Keratinocyte (primary cell): ENCODE results near the gene DDX50. TPM values are rescaled to one million over a fixed set of nuclear protein-coding genes. Genes with fewer than 3 reads are reported as not detected.
"Not testable (repeated sequence)": the region's sequence is repeated elsewhere in the genome, so short reads cannot be mapped to it uniquely, and the experiment has no call there.

Experiments
- DNase-seq: peaks from one replicate; pipeline ENCODE4 v3.0.0-alpha.2; 2011; ENCODE audit warnings: low read depth, missing footprints, low spot score
- FAIRE-seq: peaks from 2 replicates; lab custom pipeline; 2011; peaks lifted over from hg19 to GRCh38; lab: Jason Lieb, UNC
- H2AFZ ChIP-seq: 2 replicates; pipeline ENCODE4 v1.6.0; 2012; ENCODE audit warnings: low read length, control low read depth, inconsistent platforms; ENCODE audit not compliant: control insufficient read depth
- H3K27ac ChIP-seq: 2 replicates; pipeline ENCODE4 v1.5.1; 2011; ENCODE audit warnings: low read length; ENCODE audit not compliant: control insufficient read depth, insufficient read depth
- H3K27me3 ChIP-seq: 3 replicates; pipeline ENCODE4 v1.6.0; 2011; ENCODE audit warnings: low read length; ENCODE audit not compliant: control insufficient read depth, insufficient read depth; ENCODE audit errors: extremely low read depth
- H3K36me3 ChIP-seq, 2 experiments: 2 replicates in 1 of 2; 3 replicates in 1 of 2; pipeline ENCODE4 v1.5.1; 2011; ENCODE audit warnings: low read length in 2 of 2, mild to moderate bottlenecking in 1 of 2; ENCODE audit not compliant: control insufficient read depth in 2 of 2, insufficient read depth in 2 of 2; ENCODE audit errors: extremely low read depth in 1 of 2
- H3K4me1 ChIP-seq: 3 replicates; pipeline ENCODE4 v1.5.1; 2011; ENCODE audit warnings: low read length; ENCODE audit not compliant: control insufficient read depth, insufficient read depth; ENCODE audit errors: extremely low read depth
- H3K4me2 ChIP-seq: 3 replicates; pipeline ENCODE4 v1.6.0; 2011; ENCODE audit warnings: low read depth, low read length; ENCODE audit not compliant: control insufficient read depth, insufficient read depth; ENCODE audit errors: extremely low read depth
- H3K4me3 ChIP-seq, 3 experiments: fragments of 200-600 bp in 1 of 3; sonication (generic) in 1 of 3; 2 replicates in 2 of 3; 3 replicates in 1 of 3; pipeline ENCODE4 v1.5.1; 2011 to 2016; ENCODE audit warnings: low read length in 3 of 3, mild to moderate bottlenecking in 3 of 3, control low read depth in 2 of 3, inconsistent platforms in 1 of 3, low read depth in 1 of 3, mixed read lengths in 1 of 3, mixed run types in 1 of 3, moderate library complexity in 1 of 3; ENCODE audit not compliant: control insufficient read depth in 2 of 3, insufficient read depth in 2 of 3; ENCODE audit errors: extremely low read depth in 1 of 3
- H3K79me2 ChIP-seq: 2 replicates; pipeline ENCODE4 v1.6.0; 2012; ENCODE audit warnings: low read length; ENCODE audit not compliant: control insufficient read depth, insufficient read depth
- H3K9ac ChIP-seq: 3 replicates; pipeline ENCODE4 v1.6.0; 2011; ENCODE audit warnings: low read length; ENCODE audit not compliant: control insufficient read depth, insufficient read depth; ENCODE audit errors: extremely low read depth
- H3K9me1 ChIP-seq: 3 replicates; pipeline ENCODE4 v1.6.0; 2011; ENCODE audit warnings: low read length; ENCODE audit not compliant: control insufficient read depth, insufficient read depth; ENCODE audit errors: extremely low read depth
- H3K9me3 ChIP-seq: 2 replicates; pipeline ENCODE4 v1.5.1; 2012; ENCODE audit warnings: low read depth, low read length; ENCODE audit not compliant: control insufficient read depth
- H4K20me1 ChIP-seq: 3 replicates; pipeline ENCODE4 v1.6.0; 2011; ENCODE audit warnings: low read length; ENCODE audit not compliant: control insufficient read depth, insufficient read depth; ENCODE audit errors: extremely low read depth
- EZH2 ChIP-seq: IDR thresholded peaks from one replicate; pipeline ENCODE4 v1.6.1; 2012; ENCODE audit warnings: inconsistent platforms, mild to moderate bottlenecking, low read length, moderate library complexity
- dilution Hi-C: fragments of 300-500 bp; cut with MboI; formaldehyde crosslinking; loops from one replicate; pipeline ENCODE4 v1.7.0; 2020; ENCODE audit warnings: low sequenced_read_pairs; ENCODE audit not compliant: extremely low pct_ligation_motif_present
- polyA plus RNA-seq, 5 experiments: library from polyadenylated mRNA; depleted of rRNA in 3 of 5; stranded (reverse) in 3 of 5; stranded (forward) in 1 of 5; unstranded in 1 of 5; fragments of >200 nt; gene quantifications; 1 replicate in 1 of 5; 2 replicates in 3 of 5; 3 replicates in 1 of 5; pipeline versions ENCODE4 v1.2.1 to v1.2.3, GENCODE V29; 2011 to 2012; ENCODE audit warnings: missing spikeins in 2 of 5, low read depth in 1 of 5, low replicate concordance in 1 of 5
- TF ChIP-seq, protein P1 (sequence below), 3 experiments: IDR thresholded peaks in 1 of 3; conservative IDR thresholded peaks in 1 of 3; optimal IDR thresholded peaks in 1 of 3; 2 replicates in 2 of 3; 3 replicates in 1 of 3; pipeline versions ENCODE3 to v1.5.1; 2011; ENCODE audit warnings: low read length in 3 of 3, mild to moderate bottlenecking in 3 of 3, moderate library complexity in 2 of 3, control low read depth in 1 of 3, inconsistent platforms in 1 of 3; ENCODE audit not compliant: insufficient read depth in 2 of 3; ENCODE audit errors: extremely low read depth in 1 of 3

The DDX50 gene
- polyA plus RNA-seq, 1 donor (not counting 4 experiments of a cell fraction or from before 2014, with no cell fraction given): 40.6 TPM

DNA sequence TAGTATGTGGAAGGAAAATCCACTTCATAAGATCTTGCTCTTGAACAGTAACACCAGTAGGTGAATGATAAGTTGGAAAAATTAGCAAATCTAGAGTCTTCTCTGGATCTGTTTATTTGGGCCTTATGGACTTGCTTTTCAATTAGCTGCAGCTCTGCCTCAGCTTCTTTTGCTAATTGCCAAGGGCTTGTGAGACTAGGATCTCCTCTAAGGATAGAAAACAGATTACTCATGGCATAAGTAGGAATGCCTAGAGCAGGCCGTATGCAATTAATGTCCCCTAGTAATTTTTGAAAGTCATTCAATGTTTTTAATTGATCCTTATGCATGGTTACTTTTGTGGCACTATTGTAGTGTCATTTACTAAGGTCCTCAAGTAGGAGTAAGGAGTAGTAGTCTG, 36.5 kb upstream of the DDX50 start:
- Histone ChIP-seq H3K4me3 (no peak overlapping the region), H2AFZ (no peak overlapping the region), H3K9me3 (peaks cover 4% of the 10 kb centered on the region), H3K4me1 (no peaks in the 10 kb centered on the region), H4K20me1 (no peaks in the 10 kb centered on the region), H3K79me2 (no peaks in the 10 kb centered on the region), H3K9ac (no peak overlapping the region), H3K36me3 (no peaks in the 10 kb centered on the region), H3K27me3 (no peaks in the 10 kb centered on the region), H3K4me2 (no peak overlapping the region), H3K27ac (no peak overlapping the region), H3K9me1 (no peaks in the 10 kb centered on the region)
- TF ChIP-seq, protein P1, sequence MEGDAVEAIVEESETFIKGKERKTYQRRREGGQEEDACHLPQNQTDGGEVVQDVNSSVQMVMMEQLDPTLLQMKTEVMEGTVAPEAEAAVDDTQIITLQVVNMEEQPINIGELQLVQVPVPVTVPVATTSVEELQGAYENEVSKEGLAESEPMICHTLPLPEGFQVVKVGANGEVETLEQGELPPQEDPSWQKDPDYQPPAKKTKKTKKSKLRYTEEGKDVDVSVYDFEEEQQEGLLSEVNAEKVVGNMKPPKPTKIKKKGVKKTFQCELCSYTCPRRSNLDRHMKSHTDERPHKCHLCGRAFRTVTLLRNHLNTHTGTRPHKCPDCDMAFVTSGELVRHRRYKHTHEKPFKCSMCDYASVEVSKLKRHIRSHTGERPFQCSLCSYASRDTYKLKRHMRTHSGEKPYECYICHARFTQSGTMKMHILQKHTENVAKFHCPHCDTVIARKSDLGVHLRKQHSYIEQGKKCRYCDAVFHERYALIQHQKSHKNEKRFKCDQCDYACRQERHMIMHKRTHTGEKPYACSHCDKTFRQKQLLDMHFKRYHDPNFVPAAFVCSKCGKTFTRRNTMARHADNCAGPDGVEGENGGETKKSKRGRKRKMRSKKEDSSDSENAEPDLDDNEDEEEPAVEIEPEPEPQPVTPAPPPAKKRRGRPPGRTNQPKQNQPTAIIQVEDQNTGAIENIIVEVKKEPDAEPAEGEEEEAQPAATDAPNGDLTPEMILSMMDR (optimal IDR thresholded peaks at IDR 0.05 in 1 of 3, IDR thresholded peaks at IDR 0.05 in 1 of 3, conservative IDR thresholded peaks at IDR 0.05 in 1 of 3; ENCODE audit: extremely low read depth in 1 of 3, insufficient read depth in 2 of 3, low read length in 3 of 3): no peak
- TF ChIP-seq EZH2: no peak
- DNase-seq (no peak), FAIRE-seq (no peak)
- dilution Hi-C loops: no loop called here

DNA sequence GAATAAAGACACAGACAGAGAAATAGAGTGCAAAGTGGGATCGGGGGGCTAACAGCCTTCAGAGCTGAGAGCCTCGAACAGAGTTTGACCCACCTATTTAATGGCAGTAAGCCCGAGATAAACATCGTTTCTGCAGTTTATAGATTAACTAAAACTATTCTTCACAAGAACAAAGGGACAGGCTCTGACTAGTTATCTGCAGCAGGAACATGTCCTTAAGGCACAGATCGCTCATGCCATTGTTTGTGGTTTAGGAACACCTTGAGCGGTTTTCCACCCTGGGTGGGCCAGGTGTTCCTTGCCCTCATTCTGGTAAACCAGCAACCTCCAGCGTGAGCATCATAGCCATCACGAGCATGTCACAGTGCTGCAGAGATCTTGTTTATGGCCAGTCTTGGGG, 32.9 kb upstream of the DDX50 start:
- FAIRE-seq: not testable (repeated sequence)

DNA sequence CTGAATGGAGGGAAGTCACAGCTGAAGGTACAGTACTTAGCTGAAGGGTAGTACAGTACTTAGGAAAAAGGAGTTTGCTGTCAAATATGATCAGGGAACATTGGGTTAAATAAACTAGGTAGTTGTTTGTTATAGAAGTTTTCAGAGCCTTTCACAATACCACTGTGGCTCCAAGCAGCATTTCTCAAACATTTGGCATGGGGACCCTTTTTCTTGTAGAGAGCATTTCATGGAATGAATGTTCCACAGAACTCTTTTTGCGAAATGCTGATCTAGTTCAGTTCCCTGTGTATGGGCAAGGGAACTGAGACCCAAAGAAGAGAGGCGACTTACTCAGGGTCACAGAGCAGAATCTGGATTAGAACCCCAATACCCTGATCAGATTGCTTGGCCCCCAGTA, 31.5 kb upstream of the DDX50 start:
- H4K20me1 ChIP-seq: no peaks in the 10 kb centered on the region
- no peaks in the 10 kb centered on the region for H3K79me2 ChIP-seq
- no peaks in the 10 kb centered on the region for H3K36me3 ChIP-seq
- H3K9ac ChIP-seq: no peak overlapping the region
- H3K27me3 ChIP-seq: peaks cover 4% of the 10 kb centered on the region
- dilution Hi-C loops: no loop called here
- DNase-seq (no peak), FAIRE-seq (no peak)
- no peaks in the 10 kb centered on the region for H3K4me1 ChIP-seq
- no peaks in the 10 kb centered on the region for H3K9me3 ChIP-seq
- H3K27ac ChIP-seq: no peak overlapping the region
- TF ChIP-seq, protein P1 (optimal IDR thresholded peaks at IDR 0.05 in 1 of 3, IDR thresholded peaks at IDR 0.05 in 1 of 3, conservative IDR thresholded peaks at IDR 0.05 in 1 of 3; ENCODE audit: extremely low read depth in 1 of 3, insufficient read depth in 2 of 3, low read length in 3 of 3): no peak
- TF ChIP-seq EZH2: no peak
- no peaks in the 10 kb centered on the region for H3K9me1 ChIP-seq
- no peak overlapping the region for H3K4me2 ChIP-seq
- no peak overlapping the region for H3K4me3 ChIP-seq
- H2AFZ ChIP-seq: no peak overlapping the region

More for the DNA sequence above, 32.9 kb upstream of the DDX50 start:
- H4K20me1 ChIP-seq, H3K9ac ChIP-seq, H3K79me2 ChIP-seq, H3K4me1 ChIP-seq, H3K9me1 ChIP-seq, H3K4me3 ChIP-seq, H3K9me3 ChIP-seq, H3K27me3 ChIP-seq, H2AFZ ChIP-seq, DNase-seq, H3K36me3 ChIP-seq, H3K27ac ChIP-seq, H3K4me2 ChIP-seq, dilution Hi-C loops: not testable (repeated sequence)
